Activated CD4-positive, alpha-beta T cell treated with anti-CD3 and anti-CD28 coated beads, Interleukin-2, amount 50 U/mL, for 48 hours (primary cell): Measurements from ENCODE around the gene TBPL2.
A peak's percentile ranks its signal among the peaks of the same experiment; 100 is the strongest.
"Not testable (repeated sequence)": the region's sequence is repeated elsewhere in the genome, so short reads cannot be mapped to it uniquely, and the experiment has no call there.

ENCODE experiments used
- DNase-seq, 2 experiments: peaks; one replicate each; pipeline ENCODE4 v3.0.0-alpha.2; 2020

TBPL2 gene

GRCh38 chr14:55440385-55440784 lies at the start of gene TBPL2:
TBPL2 (minus strand) TSS chr14:55440616; CDS start chr14:55440449, 167 bp downstream.
- DNase-seq: no peak

- DNase-seq: no peak
Observed at GRCh38 chr14:55488204-55488603, 47.8 kb upstream of the TBPL2 start.

GRCh38 chr14:55482936-55483605 lies 42.7 kb upstream of the TBPL2 start:
- no peak for DNase-seq

GRCh38 chr14:55481769-55482168 lies 41.4 kb upstream of the TBPL2 start:
- DNase-seq: no peak

GRCh38 chr14:55477680-55478079 lies 37.3 kb upstream of the TBPL2 start:
- DNase-seq: no peak

GRCh38 chr14:55476448-55476847 lies 36.0 kb upstream of the TBPL2 start:
- DNase-seq: not testable (repeated sequence)

DNA sequence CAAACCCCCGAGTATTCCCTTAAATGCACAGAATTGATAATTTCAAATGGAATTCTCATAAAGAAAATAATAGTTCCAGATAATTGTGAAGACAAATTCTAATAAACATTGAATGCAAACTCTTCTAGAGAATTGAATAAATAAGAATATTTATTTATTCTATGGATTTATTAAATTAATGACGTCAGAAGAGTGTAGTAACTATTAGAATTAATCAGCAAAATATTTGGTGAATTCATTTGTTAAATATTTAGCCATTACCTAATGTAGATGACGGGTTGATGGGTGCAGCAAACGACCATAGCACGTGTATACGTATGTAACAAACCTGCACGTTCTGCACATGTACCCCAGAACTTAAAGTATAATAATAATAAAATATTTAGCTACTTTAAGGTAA lies 33.4 kb upstream of the TBPL2 start:
- DNase-seq: no peak

DNA sequence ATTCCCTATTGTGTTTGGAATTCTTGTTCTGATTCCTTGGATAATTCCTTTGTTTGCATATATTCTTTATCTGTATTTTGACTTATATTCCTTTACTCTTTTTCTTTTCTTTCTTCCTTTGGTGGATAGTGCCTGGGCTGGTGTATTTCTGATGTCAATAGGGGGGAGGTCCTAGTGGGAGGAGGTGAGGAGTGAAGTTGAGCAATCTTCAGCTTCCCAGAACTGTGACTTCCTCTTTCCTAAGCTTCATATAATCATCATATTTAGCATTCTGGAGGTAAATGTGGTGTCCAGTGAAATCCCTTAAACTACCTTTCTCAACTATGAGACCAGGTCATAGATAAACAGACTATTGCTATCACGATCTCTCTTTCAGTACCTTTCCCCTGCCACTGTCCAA lies 29.6 kb upstream of the TBPL2 start:
- DNase-seq: no peak

DNA sequence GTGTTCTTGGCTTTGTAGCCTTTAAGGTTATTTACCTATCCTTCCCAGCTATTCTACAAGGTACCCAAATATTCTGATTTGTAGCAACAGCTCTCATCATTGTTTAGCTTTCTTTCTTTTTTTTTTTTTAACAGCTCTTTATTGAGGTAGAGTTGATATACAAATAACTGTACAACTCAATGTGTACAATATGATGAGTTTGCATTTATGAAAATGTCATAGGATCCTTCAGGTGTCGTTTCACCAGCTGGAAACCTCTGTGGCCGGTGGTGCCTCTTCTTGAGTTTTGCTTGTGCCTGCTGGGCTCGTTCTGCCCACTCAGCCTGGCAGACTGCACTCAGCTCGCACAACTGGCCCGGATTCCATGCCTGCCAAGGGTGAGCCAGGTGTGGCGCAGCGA lies 26.9 kb upstream of the TBPL2 start:
- DNase-seq: no peak

GRCh38 chr14:55458800-55459515 lies 18.5 kb upstream of the TBPL2 start:
- DNase-seq: no peak

DNA sequence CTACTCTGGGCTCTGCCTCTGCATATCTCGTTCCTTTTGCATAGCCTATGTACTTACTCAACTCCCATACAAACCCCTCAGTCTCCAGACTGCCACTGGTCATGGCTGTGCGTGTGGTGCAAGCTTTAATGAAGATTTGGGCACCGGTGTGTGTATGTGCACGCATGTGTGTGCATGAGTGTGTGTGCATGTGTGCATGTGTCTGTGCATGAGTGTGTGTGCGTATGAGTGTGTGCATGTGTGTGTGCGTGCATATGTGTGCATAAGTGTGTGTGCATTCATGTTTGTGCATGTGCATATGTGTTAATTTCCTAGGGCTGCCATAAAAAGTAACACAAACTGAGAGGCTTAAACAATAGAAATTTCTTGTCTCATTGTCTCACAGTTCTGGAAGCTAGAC lies 17.1 kb upstream of the TBPL2 start:
- no peak for DNase-seq

DNA sequence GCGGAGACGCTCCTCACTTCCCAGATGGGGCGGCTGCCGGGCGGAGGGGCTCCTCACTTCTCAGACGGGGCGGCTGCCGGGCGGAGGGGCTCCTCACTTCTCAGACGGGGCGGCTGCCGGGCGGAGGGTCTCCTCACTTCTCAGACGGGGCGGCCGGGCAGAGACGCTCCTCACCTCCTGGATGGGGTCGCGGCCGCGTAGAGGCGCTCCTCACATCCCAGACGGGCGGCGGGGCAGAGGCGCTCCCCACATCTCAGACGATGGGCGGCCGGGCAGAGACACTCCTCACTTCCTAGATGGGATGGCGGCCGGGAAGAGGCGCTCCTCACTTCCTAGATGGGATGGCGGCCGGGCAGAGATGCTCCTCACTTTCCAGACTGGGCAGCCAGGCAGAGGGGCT lies 16.0 kb upstream of the TBPL2 start:
- DNase-seq: not testable (repeated sequence)

GRCh38 chr14:55454264-55455002 lies 14.0 kb upstream of the TBPL2 start:
- DNase-seq: no peak

DNA sequence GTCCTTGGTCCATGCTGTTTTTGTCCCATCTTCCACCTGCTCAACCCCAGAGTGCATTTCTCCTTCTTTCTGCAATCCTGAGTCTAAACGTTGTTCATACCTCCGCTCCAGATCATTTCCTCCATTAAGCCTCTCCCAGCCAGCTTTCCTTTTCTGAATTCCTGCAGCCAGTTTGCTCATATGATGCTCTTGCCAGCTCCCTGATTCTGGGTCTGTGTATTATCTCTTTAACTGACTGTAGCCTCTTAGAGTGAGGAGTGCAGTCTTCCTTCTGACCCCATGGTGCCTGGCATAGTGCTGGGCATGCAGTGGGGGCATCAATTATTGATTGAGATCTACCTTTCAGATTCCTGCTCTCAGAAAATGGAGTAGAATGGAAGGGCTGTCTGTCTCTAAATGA lies 11.5 kb upstream of the TBPL2 start:
- DNase-seq: no peak

- DNase-seq: no peak
Observed at GRCh38 chr14:55451398-55451797, 11.0 kb upstream of the TBPL2 start.

- no peak for DNase-seq
Observed at GRCh38 chr14:55450987-55451386, 10.6 kb upstream of the TBPL2 start.

DNA sequence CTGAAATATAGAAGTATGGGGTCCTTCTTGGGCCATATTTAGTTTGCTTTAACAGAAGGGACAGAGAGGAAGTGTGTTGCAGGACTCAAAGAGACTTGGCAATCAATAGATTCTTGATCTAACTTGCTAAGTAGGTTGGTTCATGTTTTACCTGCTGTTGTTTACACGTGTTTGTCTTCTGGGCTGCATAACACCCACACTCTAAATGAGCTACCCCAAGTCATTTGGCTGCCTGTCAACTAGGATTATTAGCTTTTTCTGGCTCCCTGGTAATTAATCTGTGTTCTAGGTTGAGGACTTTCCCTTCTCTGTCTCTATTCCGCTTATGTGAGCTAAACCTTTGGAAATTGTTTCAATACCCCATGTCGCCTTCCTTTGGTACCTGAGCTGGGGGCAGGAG lies 10.1 kb upstream of the TBPL2 start:
- no peak for DNase-seq

GRCh38 chr14:55450124-55450523 lies 9.7 kb upstream of the TBPL2 start:
- DNase-seq: no peak

- DNase-seq: no peak
Observed at GRCh38 chr14:55449116-55449515, 8.7 kb upstream of the TBPL2 start.

DNA sequence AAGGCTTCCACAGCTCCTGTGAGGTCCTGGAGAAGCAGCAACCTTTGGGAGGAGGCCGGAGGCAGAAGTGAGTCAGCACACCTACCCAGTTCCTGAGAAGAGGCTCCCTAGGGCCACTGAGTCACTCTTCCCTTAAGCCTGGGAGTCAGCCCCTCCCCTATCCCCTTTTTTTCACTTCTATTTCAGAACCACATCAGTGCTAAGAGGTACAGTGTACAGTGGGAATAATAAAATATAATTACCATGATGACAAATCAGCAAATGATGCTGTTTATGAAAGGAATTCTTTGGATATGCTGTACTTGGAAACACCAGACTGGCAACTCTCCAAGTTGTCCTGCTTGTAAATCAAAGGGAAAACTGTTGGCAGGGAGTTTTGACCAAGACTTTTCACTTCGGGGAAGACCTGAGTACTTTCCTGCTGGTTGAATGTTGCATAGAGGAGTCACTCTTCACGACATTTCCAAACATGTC lies 7.8 kb upstream of the TBPL2 start:
- peak; percentile 56 to 70 for DNase-seq

DNA sequence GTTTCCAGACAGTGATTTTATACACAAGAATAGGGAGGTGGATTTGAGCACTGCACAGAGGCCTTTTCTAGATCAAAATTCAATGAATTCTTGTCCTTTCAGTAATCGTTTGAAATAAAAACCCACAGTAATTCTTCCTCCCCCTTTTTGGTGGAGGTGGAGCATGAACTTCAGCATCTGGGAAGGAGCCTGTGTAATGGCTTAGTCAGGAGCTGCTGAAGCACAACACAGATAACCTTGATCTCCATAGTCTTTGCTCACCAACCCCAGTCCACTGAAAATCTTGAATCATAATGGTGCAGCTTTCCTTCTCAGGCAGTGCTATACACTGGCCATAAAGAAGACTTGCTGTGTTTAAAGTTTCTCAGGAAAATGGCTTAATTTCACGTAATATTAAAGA lies 6.4 kb upstream of the TBPL2 start:
- no peak for DNase-seq

- peak; percentile 45 to 68 for DNase-seq
Observed at GRCh38 chr14:55446127-55446736, 5.8 kb upstream of the TBPL2 start.

DNA sequence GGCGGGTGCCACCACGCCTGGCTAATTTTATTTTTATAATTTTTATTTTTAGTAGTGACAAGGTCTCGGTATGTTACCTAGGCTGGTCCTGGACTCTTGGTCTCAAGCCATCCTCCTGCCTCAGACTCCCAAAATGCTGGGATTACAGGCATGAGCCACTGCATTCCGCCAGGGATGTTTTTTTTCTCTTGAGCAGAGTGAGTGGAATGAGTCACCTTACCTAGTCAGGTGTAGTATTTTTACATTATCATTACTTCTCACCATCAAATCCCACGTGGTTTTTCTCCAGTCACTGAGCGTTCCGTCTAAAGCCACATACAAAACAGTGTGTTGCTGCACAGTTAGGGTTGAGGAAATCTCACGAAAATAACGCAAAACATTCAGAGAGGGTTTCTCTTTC lies 870 bp upstream of the TBPL2 start:
- DNase-seq: no peak
